NCI-H526 treated with DMSO at 0.1 percent for 48 hours (cell line): ENCODE results near the gene DGCR6.
"Not testable (repeated sequence)": the region's sequence is repeated elsewhere in the genome, so short reads cannot be mapped to it uniquely, and the experiment has no call there.

Experiments
- DNase-seq: peaks from one replicate; lab custom pipeline; 2025; lab: John Stamatoyannopoulos, UW

DGCR6 gene

DNA sequence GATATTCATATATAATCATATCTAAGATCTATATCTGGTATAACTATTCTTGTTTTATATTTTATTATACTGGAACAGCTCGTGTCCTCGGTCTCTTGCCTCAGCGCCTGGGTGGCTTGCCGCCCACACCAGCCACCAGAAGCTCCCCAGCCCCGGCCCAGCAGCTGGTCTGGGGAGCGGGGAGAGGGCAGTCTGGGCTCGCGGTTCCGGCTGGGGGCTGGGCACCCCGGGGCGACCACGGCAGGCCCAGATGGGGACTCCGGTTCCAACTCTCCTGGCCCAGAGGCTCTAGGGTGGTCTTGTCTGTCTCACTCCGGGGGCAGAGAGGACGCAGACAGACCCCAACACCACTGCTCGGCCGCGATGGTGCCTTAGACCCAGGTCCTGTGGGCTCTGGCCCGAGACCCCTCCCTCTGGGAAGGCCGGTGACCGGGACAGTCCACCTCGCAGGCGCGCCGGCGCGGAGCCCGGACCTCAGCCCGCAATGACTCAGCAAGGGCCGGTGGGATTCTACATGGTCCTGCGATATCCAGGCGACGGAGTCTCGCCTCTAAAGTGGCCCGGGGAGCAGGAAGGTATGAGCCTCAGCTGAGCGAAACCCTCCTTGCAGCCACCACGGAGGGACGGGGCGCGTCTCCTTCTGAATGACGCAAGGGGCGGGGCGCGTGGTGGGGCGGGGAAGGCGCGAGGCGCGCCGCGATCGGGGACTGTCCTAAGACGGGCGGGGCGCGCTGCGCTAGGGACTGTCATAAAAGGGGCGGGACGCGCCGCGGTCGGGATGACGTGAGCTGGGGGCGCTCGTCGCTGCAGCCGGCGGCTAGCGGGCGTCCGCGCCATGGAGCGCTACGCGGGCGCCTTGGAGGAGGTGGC, at the start of gene DGCR6:
DGCR6 (plus strand) TSS at position 781 of the 870 bp plus-strand sequence; CDS start at position 836, 55 bp downstream.
- DNase-seq: no peak

DNA sequence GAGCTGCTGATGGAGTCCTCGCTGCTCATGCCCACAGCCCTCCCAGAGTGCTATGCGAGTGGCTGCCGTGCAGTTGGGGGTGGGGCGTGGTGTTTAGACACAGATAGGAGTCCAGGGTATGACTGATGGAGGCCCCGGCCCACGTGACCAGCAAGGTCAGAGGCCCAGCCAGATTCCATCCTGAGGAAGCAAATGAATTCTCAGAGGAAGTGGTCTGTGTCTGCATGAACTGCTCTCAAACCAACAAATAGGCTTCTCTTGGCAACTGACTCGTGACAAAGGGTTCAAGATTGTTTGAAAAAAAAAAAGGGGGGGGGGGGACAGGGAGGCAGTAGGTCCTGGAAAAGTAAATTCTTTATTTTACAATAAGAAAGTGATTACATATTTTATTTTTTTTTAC, 46.8 kb upstream of the DGCR6 start:
- not testable (repeated sequence) for DNase-seq

DNA sequence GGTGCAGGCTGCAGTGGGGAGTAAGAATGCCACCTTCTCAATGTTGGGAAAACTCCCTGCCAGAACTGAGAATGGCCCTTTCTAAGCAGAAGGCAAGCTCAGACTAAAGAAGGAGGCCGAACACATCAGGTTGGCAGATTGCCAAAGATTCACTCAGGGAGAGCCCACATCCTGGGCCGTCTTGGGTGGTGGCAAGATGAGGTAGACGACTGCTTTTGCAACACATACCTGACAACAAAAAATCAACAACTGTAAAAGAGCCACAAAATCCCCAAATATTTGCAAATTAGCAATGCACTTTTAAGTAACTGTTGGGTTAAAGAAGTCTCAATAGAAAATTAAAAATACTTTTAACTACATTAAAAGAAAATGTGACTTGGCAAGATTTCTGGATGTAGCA, 24.9 kb upstream of the DGCR6 start:
- not testable (repeated sequence) for DNase-seq

DNA sequence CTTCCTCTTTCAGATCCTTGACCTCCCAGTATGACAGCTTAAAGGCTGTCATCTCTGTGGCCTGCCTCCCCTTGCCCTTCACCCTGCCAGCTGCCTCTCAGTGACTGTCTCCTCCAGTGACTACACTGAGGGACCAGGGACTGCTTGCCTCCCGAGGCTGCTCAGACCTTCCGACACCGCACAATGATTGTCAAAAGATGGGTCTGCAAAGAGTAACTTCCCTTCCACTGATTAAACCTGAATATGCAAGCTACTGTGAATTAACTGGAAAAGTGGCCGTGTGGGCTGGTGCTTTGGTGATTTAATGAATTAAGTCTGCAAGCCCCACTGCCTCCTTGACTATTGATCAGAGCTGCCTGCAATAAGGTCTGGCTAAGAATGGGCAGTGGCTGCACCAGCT, 21.7 kb upstream of the DGCR6 start:
- not testable (repeated sequence) for DNase-seq

DNA sequence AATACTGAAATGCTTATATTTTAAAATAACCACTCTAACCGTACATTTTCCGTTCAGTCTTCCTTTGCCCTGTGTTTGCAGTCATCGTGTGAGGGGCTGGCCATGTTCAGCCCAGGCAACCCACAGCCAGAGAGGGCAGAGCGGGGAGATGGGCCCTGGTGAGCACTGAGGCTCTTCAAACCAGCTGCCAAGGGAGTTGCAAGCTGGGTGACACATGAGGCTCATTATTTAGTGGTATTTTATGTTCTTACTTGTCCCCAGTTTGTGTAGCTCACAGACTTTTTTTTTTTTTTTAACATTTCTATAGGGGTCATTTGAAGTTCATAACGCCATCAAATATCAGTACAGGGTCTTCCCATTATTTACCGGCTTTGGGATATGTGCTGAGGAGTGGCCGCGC, 18.0 kb upstream of the DGCR6 start:
- DNase-seq: no peak

DNA sequence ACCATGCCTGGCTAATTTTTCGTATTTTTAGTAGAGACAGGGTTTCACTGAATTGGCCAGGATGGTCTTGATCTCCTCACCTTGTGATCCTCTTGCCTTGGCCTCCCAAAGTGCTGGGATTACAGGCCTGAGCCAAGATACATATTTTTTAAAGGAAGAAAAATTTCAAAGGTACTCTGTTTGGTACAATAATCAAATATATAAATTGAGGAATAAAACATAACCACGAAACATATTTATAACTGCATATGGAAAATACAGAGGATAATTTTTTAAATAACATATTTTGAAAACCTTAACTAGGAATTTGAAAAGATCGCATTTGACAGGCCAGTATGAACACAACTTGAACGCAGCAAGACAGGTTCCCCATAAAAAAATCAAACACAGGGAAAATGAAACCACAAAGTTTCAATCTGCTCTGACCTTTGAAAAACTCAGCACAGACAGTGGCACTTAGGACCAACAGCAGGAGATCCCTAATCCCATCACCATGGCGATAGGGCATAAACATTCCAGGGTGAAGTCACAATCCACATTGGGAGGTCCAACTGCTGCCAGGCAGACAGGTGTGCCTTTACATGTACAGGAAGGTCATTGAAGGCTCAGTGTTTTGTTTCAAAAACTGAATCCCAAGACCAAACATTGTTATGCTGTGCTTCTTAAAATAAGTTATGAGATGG, 15.5 kb upstream of the DGCR6 start:
- not testable (repeated sequence) for DNase-seq

DNA sequence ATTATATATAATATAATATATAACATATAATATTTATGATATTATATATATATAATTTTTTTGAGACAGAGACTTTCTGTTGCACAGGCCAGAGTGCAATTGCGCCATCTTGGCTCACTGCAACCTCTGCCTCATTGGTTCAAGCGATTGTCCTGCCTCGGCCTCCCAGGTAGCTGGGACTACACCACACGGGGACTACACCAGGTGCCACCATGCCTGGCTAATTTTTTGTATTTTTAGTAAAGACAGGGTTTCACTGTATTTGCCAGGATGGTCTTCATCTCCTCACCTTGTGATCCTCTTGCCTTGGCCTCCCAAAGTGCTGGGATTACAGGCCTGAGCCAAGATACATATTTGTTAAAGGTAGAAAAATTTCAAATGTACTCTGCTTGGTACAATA, 12.3 kb upstream of the DGCR6 start:
- DNase-seq: not testable (repeated sequence)

DNA sequence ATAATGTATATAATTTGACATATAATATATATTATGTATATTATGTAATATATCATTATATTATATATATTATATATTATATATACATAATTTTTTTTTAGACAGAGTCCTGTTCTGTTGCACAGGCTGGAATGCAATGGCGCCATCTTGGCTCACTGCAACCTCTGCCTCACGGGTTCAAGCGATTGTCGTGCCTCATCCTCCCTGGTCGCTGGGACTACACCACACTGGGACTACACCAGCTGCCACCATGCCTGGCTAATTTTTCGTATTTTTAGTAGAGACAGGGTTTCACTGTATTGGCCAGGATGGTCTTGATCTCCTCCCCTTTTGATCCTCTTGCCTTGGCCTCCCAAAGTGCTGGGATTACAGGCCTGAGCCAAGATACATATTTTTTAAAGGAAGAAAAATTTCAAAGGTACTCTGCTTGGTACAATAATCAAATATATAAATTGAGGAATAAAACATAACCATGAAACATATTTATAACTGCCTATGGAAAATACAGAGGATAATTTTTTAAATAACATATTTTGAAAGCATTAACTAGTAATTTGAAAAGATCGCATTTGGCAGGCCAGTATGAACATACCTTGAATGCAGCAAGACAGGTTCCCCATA, 10.0 kb upstream of the DGCR6 start:
- DNase-seq: not testable (repeated sequence)

DNA sequence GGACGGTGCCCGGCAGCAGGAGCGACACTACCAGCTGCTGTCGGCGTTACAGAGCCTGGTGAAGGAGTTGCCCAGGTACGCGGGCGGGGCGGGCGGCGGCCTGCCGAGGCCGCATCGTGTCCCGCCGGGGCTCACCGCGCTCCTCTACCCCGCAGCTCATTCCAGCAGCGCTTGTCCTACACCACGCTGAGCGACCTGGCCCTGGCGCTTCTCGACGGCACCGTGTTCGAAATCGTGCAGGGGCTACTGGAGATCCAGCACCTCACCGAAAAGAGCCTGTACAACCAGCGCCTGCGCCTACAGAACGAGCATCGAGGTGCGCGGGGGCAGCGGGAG, 258 bp downstream of the DGCR6 start:
- DNase-seq: not testable (repeated sequence)

DNA sequence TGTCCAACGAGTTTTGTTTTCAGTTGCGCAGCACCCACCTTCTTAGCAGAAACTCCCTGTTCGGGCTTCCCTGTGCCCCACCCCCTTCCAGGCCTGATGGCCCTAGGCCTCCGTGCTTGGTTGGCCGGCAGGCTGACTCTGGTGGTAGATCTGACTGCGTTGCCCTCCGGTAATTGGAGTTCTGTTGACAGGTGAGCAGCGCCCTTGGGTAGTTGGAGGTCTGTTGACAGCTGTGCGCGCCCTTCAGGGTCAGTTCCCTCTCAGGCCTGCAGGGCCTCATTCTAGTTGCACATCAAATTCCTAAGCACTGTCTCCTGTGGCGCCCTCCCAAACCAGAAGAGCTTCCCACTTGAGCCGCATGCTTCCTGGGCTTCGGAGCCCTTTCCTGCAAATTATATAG, 776 bp downstream of the DGCR6 start:
- DNase-seq: no peak

DNA sequence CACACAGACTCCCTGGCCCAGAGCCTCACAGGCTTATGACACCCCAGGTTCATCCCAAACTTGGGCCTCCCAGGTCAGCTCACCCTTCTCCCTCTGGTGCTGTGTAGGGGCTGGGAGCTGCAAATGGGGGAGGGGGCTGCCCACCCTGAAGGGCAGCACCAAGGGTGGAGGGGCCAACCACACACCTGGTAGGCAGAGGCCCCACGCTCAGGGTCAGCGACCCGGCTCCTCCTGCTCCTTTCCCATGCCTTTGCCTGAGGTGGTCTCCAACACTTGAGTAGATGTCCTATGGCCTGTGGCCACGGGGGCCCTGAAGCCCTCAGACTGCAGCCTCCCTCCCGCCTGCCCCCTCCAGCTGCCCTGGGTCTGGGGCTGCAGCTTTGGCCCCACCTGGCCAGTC, 3.4 kb downstream of the DGCR6 start:
- no peak for DNase-seq

DNA sequence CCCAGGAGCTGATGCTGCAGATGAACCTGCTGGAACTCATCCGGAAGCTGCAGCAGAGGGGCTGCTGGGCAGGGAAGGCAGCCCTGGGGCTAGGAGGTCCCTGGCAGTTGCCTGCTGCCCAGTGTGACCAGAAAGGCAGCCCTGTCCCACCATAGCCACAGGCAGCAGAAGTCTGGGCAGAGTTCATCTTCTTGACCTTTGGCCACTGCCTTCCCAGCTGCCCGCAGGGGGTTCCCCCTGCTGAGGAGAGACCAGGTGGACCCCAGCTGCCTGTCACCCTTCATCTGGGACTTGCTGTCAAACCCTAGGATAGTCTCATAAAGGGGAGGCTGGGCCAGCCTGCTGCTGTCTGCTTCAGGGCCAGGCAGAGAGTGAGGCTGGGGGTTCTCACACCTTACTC, 5.4 kb downstream of the DGCR6 start:
- not testable (repeated sequence) for DNase-seq

DNA sequence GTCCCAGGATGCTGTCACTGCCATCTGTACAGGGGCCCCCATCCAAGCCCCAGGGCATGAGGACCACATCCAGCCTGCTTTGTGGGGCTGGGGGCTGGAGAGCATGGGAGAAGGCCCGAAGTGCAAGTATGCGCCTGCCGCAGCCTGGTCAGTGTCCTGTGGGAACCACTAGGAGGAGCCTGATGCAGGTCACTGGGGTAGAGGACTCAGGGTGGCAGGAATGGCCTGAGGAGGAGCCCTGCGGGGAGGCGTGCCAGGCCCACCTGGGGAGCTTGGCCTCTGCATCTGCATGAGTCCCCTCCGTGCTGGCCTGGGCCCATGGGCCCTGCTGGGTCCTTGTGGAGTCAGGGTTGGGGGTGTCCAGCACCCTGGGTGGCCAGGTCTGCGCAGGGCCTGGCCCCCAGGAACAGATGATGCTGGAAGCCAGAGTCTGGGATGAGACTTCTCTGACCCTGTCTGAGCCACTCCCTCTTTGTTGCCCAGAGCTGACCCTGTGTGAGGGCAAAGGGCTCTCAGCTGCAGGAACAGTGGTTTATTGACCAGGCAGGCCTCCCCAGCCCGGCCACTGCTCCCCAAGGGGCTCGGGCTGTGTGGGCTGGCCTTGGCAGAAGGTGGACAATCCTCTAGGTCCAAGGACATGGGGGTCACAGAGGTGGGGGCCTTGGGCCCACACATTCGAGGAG, 6.3 kb downstream of the DGCR6 start:
- not testable (repeated sequence) for DNase-seq

DNA sequence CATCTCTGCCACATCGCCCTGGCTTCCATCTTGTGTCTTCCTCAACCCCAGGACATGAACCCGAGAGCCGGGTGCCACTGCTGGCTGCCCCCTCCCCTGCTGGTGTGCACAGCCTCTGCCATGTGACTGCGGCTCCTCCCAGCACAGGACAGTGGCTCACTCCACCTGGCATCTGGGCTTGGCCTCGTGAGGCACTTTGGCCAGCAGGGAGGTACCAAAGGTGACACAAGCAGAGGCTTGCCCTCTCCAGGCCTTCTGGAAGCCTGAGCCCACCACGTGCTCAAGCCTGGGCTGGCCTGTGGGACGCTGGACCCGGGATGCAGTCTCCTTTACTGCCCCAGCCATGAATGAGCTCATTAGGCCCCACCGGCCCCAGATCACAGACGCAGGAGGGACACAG, 8.4 kb downstream of the DGCR6 start:
- DNase-seq: not testable (repeated sequence)

DNA sequence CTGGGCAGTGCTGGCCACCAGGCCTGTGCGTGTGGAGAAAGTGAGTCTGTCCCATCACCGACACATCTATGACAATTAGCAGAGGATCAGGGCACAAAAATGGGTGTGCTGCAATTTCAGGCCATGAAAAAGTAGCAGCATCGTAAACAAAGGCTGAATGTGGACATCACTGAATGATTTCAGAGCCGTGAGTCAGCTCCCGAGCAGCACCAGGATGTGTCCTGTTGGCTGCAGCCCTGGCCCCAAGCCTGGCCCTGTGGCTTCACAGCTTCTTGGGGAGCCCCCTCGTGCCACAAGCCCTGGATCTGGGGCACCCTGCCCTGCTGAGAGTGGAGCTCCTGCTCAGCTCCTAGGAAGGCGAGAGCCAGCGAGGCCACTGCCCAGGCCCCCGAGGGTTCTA, 9.4 kb downstream of the DGCR6 start:
- not testable (repeated sequence) for DNase-seq

DNA sequence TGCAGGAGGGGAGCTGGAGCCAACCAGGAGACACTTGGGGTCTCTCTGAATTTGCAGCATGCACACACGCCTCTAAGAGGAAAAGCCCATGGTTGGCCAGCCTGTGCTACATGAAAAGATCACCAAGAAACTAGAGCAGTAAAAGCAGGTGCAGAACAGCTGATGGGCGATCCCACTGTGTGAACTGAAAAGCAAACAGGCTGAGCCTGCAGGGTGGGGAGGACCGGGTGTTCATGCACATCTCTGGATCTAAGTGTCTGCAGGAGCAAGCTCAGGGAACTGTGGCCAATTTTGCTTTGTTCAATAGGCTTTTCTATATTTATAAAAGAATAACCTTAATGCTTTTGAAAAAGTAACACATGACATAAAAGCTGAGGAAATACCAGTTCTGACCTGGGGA, 11.7 kb downstream of the DGCR6 start:
- DNase-seq: not testable (repeated sequence)

DNA sequence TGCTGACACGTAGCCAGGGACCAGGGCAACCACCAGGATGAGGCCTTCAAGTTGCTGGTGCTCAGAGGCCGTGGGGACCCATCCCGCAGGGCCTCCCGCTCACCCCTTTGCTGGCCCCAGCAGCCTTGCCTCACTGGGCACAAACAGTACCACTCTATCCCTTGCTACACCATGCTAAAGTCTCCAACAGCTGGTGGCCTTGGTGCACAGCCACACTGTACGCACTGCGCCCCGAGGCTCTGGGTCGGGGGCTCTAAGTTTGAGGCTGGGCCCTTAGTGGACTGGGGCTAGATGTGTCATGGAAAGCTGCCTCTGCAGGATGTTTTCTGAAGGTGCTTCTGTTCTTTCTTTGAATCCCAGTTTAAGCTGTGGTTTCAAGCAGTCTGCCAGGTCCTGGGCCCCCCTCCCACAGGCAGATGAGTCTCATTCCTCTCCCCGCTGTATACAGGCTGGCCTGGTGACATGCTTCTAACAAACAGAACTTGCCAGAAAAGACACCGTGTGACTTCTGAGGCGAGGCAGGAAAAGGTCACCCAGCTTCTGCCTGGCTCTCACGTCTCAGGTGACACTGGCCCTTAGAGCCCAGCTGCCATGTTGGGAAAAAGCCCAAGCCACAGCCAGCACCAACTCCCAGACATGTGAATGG, 14.3 kb downstream of the DGCR6 start:
- not testable (repeated sequence) for DNase-seq

DNA sequence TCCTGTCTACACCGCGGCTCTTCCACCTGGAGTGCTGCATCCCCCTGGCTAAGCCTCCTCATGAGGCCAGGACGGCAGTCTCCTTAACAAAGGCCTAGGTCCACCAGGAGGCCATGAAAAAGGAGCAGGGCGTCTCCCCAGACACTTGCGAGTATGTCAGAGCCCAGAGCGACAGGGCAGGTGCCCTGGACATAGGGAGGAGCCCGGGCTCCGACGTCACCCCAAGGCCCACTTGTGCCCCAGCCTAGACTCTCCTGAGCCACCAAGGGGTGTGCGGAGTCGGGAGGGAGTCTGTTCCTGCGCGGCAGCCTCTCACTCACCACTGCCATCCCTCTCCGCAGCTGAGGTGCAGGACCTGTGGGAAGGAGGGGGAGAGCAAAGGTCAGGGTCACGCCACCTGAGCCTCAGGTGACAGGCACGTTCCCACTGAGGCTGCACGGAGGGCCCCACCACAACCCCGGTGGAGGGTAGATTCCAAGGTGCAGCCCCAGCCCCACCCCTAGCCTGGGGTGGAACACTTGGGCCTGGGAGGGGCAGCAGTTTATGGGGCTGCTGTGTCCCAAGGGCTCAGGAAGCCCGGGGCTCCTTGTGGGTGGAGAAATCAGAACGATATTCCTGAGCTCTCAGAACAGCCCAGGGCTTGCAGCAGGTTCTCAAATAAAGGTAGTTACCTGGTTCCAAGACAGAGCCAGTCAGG, 19.4 kb downstream of the DGCR6 start:
- DNase-seq: no peak

DNA sequence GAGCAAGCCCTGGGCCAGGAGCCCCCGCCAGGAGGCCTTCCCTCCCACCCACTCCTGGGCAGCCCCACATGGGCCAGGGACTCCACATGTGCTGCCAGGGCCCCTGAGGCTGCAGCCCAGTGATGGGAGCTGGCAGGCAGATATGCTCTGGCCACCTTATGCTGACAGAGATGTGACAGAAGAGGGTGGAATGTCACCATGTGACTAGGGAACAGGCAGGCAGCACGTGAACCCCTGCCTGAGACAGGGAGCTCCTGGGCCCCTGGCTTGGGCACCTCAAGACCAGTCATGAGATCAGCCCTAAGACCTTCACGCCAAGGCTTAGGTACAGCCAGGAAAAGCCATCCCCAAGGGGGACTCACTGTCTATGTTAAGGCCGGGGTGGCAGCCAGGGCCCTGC, 20.9 kb downstream of the DGCR6 start:
- no peak for DNase-seq

DNA sequence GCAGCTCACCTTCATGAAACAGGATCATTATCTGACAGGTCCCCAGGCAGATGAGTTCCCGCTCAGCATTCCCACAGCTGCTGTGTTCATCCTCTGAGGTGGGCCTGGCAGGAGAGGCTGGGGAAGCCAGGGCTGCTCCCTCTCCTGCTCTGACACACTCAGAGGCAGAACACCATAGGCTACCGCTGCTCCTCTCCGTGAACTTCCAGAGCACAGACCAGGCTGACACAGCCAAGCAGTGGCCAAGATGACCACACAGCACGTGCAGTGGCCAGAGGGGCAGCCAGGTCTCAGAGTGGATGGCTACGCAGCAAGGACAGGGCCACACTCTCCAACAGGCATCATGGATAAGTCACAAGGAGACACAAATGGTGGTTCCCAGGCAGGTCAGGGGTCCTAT, 21.5 kb downstream of the DGCR6 start:
- DNase-seq: no peak

DNA sequence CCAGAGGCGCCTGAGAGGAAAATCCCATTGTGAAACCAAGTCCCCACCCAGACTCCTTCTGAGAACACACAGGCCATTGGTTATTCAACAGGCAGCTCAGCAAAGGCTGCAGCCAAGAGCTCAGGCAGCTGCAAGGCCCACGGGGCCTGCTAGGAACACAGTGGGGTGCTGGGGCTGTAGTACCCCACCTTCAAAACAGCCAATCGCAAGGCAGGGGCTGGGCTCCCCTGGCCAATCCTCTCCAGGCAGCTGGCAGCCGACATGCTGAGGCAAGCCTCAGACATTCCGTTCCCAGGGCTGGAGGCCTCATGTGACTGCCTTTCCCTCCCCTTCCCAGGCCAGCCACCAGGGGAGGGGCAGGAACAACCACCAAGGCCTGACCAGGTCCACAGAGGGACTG, 23.3 kb downstream of the DGCR6 start:
- DNase-seq: no peak
